ENCODE data around the gene PLCB4. TPM values are rescaled to one million over a fixed set of nuclear protein-coding genes. Genes with fewer than 3 reads are reported as not detected.

The PLCB4 gene
- total and polyA plus RNA-seq, 2 donors (not counting 1 experiment from before 2014, with no cell fraction given), result 7.3 to 13.7 TPM

DNA sequence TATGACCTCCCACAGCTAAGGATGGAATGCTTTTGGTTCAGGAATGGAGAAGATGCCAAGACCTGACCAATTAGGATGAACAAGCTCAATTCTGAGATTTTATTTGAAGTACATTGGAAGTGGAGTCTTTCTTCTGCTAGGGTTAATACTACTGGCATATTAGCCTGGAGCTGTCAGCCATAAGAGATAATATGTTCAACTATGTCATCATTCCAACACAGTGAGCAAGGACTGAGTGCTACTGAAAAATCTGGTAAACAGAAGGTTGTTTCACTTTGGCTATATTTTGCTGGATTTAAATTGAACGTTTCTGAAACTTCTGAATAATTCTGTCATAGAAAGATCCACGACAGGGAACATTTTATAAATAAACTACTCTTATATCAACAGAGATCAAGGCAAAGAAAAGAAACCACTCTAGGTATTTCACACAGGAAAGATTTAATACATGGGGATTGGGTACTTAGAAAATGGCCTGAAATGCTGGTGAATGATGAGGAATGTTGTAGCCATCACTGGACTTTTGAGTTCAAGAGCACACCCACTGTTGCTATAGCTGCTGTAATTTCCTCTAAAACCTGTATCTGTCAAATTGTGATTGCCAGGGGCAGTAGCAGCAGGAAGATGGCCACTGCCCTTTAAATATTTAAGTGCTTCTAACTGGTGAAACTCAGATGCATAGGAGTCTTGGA is 200.5 kb downstream of the PLCB4 start:
- H3K4me1 ChIP-seq (ENCODE audit: control insufficient read depth, extremely low read depth, insufficient read depth, low read length), result peaks cover 10% of the 10 kb centered on the region
- no peak overlapping the region for H3K9ac ChIP-seq (ENCODE audit: insufficient read depth, low read length)
- no peak overlapping the region for H3K4me3 ChIP-seq (replicated peaks in 1 of 4; ENCODE audit: control extremely low read depth in 1 of 4, insufficient read depth in 1 of 4, low read depth in 3 of 4, low read length in 4 of 4)
- DNase-seq (ENCODE audit: low read depth in 2 of 2), result peak; percentile 58 to 60
- TF ChIP-seq EZH2 (IDR thresholded peaks at IDR 0.05; ENCODE audit: low read length, missing control alignments), result no peak
- H3K36me3 ChIP-seq (ENCODE audit: control insufficient read depth, insufficient read depth, low read length), result no peaks in the 10 kb centered on the region
- no peak overlapping the region for H3K27ac ChIP-seq (ENCODE audit: insufficient read depth, low read length)
- H3K79me2 ChIP-seq (ENCODE audit: control insufficient read depth, insufficient read depth, low read length), result no peaks in the 10 kb centered on the region
- no peaks in the 10 kb centered on the region for H3K27me3 ChIP-seq (ENCODE audit: control insufficient read depth, insufficient read depth, low read length)
- H4K20me1 ChIP-seq (ENCODE audit: control insufficient read depth, extremely low read depth, insufficient read depth, low read length), result no peaks in the 10 kb centered on the region
- peak overlapping the region; percentile 48 for H3K4me2 ChIP-seq (ENCODE audit: extremely low read depth, insufficient read depth, low read length)
- H2AFZ ChIP-seq (ENCODE audit: low read length), result no peak overlapping the region
- H3K9me3 ChIP-seq (ENCODE audit: control insufficient read depth, insufficient read depth, low read depth, low read length), result no peaks in the 10 kb centered on the region

DNA sequence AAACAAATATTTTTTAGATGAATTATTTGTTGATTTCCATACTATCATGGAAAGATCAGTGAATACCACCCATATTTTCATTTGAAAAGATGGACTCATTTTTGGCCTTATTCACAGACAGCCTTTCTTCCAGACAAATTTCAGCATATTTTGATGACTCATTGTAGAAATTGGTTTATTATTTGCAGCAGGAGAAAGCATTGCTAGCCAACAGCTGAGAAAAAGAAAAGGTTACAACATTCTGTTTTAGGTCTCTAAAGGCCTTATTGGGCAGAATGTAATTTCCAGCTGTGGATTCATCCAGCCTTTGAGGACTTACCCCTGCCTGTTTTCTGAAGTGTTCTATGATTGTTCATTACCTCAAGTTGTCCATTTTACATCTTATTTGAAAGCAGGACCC is 201.9 kb downstream of the PLCB4 start:
- Histone ChIP-seq H3K4me2 (ENCODE audit: extremely low read depth, insufficient read depth, low read length) (no peak overlapping the region), H3K79me2 (ENCODE audit: control insufficient read depth, insufficient read depth, low read length) (no peaks in the 10 kb centered on the region), H3K4me3 (replicated peaks in 1 of 4; ENCODE audit: control extremely low read depth in 1 of 4, insufficient read depth in 1 of 4, low read depth in 3 of 4, low read length in 4 of 4) (no peak overlapping the region), H3K9ac (ENCODE audit: insufficient read depth, low read length) (no peak overlapping the region), H4K20me1 (ENCODE audit: control insufficient read depth, extremely low read depth, insufficient read depth, low read length) (no peaks in the 10 kb centered on the region), H3K27me3 (ENCODE audit: control insufficient read depth, insufficient read depth, low read length) (no peaks in the 10 kb centered on the region), H3K4me1 (ENCODE audit: control insufficient read depth, extremely low read depth, insufficient read depth, low read length) (peaks cover 10% of the 10 kb centered on the region), H2AFZ (ENCODE audit: low read length) (no peak overlapping the region), H3K27ac (ENCODE audit: insufficient read depth, low read length) (no peak overlapping the region), H3K9me3 (ENCODE audit: control insufficient read depth, insufficient read depth, low read depth, low read length) (no peaks in the 10 kb centered on the region), H3K36me3 (ENCODE audit: control insufficient read depth, insufficient read depth, low read length) (no peaks in the 10 kb centered on the region)
- TF ChIP-seq EZH2 (IDR thresholded peaks at IDR 0.05; ENCODE audit: low read length, missing control alignments), result no peak
- TF ChIP-seq, protein P1, sequence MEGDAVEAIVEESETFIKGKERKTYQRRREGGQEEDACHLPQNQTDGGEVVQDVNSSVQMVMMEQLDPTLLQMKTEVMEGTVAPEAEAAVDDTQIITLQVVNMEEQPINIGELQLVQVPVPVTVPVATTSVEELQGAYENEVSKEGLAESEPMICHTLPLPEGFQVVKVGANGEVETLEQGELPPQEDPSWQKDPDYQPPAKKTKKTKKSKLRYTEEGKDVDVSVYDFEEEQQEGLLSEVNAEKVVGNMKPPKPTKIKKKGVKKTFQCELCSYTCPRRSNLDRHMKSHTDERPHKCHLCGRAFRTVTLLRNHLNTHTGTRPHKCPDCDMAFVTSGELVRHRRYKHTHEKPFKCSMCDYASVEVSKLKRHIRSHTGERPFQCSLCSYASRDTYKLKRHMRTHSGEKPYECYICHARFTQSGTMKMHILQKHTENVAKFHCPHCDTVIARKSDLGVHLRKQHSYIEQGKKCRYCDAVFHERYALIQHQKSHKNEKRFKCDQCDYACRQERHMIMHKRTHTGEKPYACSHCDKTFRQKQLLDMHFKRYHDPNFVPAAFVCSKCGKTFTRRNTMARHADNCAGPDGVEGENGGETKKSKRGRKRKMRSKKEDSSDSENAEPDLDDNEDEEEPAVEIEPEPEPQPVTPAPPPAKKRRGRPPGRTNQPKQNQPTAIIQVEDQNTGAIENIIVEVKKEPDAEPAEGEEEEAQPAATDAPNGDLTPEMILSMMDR (conservative IDR thresholded peaks at IDR 0.05 in 1 of 2, IDR thresholded peaks at IDR 0.05 in 1 of 2; ENCODE audit: low read depth in 1 of 2, low read length in 2 of 2), result no peak
- DNase-seq (ENCODE audit: low read depth in 2 of 2), result peak; percentile 75 to 91

DNA sequence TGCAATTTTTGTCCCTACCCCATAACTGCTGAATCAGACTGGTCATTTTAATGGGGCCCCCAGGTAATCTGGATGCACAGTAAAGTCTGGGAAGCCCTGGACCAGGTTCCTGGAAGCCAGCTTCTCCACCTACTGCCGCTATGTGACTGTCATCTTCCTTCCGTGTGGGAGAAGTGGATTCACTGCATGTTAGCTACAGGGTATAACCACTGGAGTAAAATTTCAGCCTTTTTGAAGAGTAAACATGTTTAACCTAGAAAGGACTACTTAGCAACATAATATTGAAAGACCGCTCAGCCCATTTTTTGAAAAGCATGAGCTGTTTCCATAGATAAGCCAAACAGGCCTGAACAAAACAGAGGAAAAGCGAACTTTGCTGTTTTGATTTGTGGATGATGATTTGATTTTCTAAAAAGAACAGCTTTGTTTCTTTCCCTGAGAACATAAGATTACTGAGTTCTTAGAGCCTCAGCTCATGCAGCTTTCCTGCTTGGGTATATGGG is 208.1 kb downstream of the PLCB4 start:
- no peak overlapping the region for H3K27ac ChIP-seq (ENCODE audit: insufficient read depth, low read length)
- no peaks in the 10 kb centered on the region for H3K27me3 ChIP-seq (ENCODE audit: control insufficient read depth, insufficient read depth, low read length)
- no peaks in the 10 kb centered on the region for H4K20me1 ChIP-seq (ENCODE audit: control insufficient read depth, extremely low read depth, insufficient read depth, low read length)
- H3K4me3 ChIP-seq (replicated peaks in 1 of 4; ENCODE audit: control extremely low read depth in 1 of 4, insufficient read depth in 1 of 4, low read depth in 3 of 4, low read length in 4 of 4), result no peak overlapping the region
- no peak overlapping the region for H2AFZ ChIP-seq (ENCODE audit: low read length)
- H3K4me1 ChIP-seq (ENCODE audit: control insufficient read depth, extremely low read depth, insufficient read depth, low read length), result no peaks in the 10 kb centered on the region
- TF ChIP-seq, protein P1 (conservative IDR thresholded peaks at IDR 0.05 in 1 of 2, IDR thresholded peaks at IDR 0.05 in 1 of 2; ENCODE audit: low read depth in 1 of 2, low read length in 2 of 2), result no peak
- TF ChIP-seq EZH2 (IDR thresholded peaks at IDR 0.05; ENCODE audit: low read length, missing control alignments), result no peak
- H3K4me2 ChIP-seq (ENCODE audit: extremely low read depth, insufficient read depth, low read length), result no peak overlapping the region
- DNase-seq (ENCODE audit: low read depth in 2 of 2), result no peak
- no peaks in the 10 kb centered on the region for H3K79me2 ChIP-seq (ENCODE audit: control insufficient read depth, insufficient read depth, low read length)
- H3K9ac ChIP-seq (ENCODE audit: insufficient read depth, low read length), result no peak overlapping the region
- H3K9me3 ChIP-seq (ENCODE audit: control insufficient read depth, insufficient read depth, low read depth, low read length), result no peaks in the 10 kb centered on the region
- no peaks in the 10 kb centered on the region for H3K36me3 ChIP-seq (ENCODE audit: control insufficient read depth, insufficient read depth, low read length)

Data from fibroblast of lung (primary cell).